Activated CD8-positive, alpha-beta memory T cell treated with anti-CD3 and anti-CD28 coated beads for 48 hours (primary cell): ENCODE data around the gene ATP8A2.

Source experiments
- DNase-seq, 3 experiments: peaks; one replicate each; pipeline ENCODE4 v3.0.0-alpha.2; 2020; ENCODE audit warnings: low read depth in 2 of 3, low spot score in 2 of 3

ATP8A2 gene

DNA sequence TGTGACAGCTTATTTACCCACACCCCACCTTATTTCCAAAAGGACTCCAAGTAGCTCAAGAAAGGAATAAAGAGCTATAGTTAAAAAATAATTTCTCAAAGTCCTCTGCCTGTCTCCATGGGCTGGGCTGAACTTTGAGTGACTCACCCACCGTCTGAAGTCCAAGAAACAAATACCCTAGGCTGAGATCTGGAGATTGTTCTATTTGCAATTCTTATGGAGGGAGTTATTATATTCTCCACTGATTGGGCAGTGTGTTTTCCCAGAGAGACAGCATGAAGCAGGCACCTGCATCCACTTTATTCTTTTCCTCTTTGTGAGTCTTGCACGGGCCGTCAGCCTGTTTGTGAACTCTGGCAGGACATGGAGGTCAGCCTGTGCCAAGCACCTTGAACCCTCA lies 616.9 kb downstream of the ATP8A2 start:
- no peak for DNase-seq

DNA sequence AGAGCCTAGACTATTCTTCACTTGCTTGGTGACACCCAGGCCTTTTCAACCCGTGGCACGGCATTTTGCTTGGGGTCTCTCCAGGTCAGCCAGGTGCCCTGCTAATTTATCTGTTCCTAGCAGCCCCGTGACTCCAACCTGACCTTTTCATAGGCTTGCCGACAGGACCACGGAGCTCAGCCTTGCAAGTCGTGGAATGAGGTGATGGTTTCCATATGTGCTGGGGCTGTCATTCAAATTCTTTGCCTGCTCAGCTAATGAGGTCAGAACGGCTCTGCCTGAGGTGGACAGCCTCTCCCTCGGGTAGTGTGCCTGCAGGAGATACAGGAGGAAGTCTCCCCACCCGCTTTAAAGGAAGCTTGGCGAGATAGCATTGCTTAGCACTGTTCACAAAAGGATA lies 619.0 kb downstream of the ATP8A2 start:
- no peak for DNase-seq

DNA sequence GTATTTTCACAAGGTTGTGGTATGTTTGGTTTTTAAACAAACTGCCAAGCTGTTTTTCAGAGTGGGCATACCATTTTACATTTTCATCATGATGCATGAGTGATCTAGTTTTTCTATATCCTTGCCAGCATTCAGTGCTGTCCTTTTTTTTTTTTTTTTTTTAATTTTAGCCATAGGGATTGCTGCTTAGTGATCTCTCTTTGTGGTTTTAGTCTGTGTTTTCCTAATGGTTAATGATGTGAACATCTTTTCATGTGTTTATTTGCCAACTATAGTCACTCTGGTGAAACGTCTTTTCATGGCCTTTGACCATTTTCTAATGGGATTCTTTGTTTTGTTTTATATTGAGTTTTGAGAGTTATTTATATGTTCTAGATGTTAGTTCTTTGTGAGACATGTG lies 620.3 kb downstream of the ATP8A2 start:
- no peak for DNase-seq

DNA sequence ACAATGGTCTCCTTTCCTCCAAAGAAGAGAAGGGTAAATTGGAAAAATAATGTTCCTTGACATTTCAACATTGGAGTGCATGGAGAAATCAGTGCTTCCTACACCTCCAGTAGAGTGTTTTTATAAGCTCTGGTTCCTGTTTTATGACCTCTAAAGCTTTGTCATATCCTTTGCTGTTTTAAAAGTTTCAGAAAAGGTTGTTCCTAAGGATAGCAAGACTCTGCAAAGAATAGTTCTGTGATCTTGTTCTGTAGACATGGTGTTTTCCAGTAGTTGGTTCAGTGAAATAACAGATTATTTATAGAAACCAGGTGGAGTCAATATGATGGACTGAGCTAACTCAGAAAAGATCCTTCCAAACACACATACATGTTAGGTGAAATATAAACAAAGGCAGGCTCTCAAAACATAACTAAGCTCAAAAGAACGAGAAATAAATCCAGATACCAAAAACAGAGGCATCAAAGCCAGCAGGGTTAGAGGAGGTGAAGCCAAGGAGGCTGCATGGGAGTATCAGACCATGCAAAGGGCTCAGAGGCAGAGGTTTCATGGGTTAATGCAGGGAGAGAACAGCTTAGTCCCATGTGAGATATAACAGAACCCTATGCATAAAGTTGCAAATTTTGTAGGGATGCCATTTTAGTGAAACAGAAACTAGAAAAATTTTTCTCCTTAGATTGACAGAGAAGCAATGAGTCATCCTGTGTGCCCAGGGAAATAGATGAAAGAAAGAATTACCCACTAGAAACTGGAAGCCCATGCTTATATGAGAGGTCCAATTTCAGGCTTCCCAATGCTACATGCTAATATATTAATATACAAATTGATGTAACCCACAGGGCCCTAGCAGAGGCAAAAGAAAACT lies 635.7 kb downstream of the ATP8A2 start:
- no peak for DNase-seq

DNA sequence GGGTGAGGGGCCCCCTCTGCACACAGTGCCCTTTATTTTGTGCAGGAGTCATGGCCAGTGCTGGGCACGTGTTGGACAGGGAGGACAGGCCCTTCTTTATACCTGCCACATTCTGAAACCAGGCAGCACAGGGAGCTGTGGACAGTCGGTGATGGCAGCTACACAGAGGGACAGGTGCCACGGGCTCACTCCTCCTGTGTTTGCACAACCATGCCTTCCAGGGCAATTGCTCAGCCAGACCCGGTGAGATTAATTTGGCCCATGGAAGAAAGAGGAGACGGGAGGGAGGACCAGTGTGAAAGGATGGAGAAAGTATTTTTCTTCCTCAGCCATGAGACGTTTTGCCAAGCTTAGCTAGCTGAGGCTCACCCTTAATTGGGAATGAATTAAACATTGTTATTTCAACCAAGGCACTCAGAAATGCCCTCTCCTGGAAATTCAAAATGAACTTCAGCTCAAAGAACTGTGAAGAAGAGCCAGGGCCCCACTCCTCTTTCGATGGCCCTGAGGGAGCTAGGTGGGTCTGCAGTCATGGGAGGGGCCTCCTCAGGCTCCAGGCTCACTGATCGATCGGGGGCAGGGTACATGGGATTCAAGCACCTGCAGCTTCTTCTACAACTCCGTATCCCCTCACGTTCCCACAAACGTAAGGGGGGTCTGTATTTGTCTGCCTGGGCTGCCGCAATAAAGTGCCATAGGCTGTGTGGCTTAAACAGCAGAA lies 638.9 kb downstream of the ATP8A2 start:
- DNase-seq, result no peak

DNA sequence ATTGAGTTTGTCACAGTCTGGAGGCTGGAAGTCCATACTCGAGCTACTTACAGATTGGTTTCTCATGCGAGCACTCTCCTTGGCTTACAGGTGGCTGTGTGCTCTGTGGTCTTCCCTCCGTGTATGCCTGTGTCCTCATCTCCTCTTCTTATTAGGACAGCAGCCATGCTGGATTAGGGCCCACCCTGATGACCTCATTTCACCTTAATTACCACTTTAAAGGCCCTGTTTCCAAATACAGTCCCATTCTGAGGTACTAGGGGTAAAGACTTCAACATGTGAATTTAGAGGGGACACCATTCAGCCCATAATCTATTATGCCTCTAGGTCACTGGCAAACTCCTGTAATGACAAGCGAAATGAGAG lies 639.4 kb downstream of the ATP8A2 start:
- DNase-seq, result no peak

DNA sequence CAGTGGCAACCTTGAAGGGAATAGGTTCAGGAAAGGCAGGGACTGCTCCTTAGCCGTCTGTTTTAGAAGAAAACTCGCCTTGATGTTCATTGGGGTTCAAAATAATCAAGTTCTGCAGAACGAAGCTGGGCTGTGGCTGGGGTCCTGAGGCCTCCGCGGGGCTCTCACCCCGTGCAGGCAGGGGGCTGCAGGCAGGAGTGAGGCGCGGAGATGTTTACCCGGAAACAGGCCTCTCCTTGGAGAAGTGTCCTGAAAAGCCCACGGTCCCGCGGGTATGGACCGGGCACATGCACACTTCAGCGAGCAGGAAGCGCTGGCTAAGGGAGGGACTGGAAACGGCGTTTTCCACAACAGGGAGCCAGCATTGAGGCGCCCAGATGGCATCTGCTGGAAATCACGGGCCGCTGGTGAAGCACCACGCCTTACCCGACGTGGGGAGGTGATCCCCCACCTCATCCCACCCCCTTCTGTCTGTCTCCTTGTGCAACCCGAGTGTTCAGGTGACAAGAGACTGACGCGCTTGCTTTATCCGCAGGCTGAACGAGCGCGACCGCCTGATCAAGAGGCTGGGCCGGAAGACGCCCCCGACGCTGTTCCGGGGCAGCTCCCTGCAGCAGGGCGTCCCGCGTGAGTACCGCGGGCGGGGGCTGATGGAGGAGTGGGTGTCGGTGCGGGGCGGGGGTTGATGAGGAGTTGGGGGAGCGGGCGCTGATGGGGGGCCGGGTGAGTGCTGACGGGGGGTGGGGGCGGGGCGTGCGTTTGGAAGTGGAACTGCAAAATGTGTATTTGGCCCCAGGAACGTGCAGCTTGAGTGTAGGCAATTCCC lies 640.4 kb downstream of the ATP8A2 start:
- peak in 2 of 3 experiments; percentile 17 to 30 for DNase-seq

DNA sequence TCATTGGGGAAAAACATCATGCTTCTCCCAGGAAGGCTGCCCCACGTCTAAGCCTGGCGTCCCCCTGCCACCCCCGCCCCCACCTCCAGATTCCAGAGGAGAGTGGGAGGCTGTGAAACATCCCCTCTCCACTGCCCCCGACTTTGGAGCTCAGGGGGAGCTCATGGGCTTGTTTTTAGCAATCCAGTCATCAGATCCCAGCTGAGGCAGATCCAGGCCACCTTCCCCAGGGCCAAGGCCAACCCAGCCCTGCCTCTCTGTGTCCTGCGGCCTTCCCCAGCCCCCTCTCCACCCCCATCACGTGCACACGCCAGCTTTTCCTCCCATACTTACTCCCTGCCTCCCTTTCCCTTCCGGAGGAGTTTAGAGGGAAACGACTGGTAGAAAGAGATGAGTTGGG lies 641.2 kb downstream of the ATP8A2 start:
- DNase-seq, result no peak

DNA sequence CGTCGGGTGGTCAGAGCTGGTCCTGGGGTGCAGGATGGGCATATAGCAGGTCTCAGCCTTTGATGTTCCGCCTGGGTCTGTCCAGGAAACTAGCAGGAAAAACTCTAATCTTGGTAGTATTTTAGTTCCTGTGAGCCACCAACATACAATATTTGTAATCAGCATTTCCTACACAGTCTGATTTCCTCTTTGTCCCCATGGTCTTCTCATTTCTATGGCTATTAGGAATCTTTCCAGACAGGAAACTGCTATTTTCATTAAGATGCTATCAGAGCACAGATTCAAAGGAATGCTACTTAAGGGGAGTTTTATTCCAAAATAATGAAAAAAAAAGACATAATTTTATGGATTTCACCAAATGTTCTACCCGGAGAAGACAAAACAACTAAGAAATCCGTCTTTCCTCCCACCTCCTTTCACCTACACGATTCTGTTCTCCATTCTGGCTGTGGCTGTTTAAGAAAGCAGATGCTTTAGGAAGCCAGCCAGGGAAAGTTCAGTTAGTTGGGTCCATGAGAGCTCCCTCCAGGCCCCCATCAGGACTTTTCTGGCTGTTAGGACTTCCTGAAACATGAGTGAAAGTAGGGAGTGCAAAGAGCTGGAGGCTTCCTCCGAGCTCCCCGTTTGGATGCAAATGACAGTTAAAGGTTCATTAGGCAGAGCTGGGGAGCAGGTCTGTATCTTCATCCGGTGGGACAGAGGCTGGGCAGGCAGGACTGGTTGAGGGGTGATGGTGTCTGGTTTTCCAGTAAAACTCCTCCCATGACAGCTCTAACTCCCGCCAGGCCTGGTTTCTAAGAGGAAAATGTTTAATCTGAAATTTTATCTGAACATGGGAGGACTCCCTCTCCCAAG lies 643.7 kb downstream of the ATP8A2 start:
- DNase-seq, result no peak

DNA sequence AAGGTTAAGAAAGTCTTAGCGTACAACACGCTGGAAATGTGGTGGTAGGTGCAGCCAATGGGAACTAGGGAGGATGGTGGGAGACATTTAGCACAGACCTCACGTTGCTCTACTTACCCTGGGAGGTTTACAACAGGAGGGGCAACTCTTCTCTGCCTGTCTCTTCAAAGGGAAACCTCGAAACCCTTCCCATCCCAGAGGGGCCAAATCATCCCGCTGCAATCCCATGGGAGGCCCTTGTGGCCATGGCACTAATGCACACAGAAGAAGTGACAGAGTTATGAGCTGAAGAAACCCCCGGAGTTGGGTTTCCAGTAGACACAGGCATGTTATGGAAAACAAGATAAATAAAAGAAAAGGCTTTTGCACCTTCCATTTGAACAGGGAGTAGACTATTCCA lies 644.4 kb downstream of the ATP8A2 start:
- DNase-seq, result no peak

DNA sequence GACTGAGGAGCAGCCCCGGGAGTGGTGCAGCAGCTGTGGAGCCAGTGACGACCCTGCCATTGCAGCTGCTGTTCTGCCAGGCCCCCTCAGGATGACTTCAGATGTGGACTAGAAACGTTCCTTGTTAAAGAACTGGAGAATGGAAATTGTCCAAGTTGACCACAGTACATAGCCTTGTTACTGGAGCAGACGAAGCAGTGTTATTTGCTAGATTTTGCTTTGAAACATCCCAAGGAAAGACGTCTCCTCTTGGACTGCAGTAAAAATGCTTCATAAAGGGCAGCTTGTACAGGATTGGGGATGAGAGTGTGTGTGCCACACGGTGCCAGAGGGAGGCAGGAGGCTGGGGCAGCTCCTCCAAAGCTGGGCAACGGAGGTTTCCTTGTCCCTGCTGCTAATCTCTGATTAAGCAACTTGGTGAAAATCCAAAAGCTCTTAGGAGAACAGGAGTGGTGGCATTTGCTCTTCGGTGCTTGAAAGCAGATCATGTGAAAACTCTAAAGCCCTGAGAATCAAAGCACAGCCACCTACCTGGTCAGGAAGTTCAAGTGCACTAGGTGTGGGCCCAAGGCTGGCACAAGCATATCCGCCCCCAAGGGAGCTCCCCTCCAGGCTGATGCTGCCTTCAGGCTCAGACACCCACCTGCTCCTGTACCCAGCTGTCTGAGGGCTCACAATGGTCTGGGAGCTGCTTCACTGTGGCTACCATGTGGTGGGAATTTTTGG lies 645.6 kb downstream of the ATP8A2 start:
- DNase-seq, result no peak

DNA sequence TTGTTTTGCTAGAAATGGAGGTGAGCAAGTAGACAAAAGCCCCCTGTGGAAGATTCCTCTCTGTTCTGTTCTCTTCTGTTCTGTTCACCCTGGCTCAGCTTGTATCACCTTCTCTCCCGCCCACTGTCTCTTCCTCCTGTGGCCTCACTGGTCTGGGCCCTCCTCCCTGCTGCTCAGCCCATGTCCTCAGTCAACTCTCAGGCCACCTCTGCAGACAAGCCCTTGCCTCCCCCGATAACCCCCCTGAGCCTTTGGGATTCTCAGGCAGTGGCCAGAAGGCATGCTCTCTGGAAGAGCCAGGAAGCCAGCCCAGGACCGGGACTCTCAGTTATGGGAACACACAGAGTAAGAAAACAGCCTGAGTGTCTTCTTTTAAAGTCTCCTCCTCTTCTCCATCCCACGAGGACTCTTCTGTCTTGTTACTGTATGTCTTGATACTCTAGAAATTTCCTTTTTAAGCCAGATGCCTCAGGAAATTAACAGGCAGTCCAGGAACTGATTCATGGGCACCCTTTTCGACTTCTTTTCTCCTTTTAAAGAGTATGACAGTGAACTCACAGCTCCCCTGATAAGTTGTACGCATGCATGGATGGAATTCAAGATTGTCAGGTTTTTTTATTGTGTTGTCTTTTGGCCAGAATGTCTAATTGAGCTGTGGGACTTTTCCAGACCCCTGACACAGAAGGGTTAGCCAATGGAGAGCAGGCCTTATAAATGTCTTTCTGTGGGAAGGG lies 646.3 kb downstream of the ATP8A2 start:
- no peak for DNase-seq

DNA sequence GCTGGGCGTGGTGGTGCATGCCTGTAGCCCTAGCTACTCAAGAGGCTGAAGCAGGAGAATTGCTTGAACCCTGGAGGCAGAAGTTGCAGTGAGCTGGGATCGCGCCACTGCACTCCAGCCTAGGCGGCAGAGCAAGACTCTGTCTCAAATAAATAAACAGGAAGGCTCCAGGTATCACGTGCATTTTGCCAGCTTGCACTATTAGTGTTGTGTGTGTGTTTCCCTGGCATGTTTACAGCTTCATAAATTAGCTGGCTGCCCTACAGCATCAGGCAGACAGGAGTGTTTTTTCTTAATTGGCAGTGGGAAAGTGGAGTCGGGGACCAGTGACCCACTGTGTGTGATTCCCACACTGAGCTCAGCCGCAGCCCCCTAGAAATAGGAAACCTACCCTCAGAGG lies 647.5 kb downstream of the ATP8A2 start:
- DNase-seq, result no peak

DNA sequence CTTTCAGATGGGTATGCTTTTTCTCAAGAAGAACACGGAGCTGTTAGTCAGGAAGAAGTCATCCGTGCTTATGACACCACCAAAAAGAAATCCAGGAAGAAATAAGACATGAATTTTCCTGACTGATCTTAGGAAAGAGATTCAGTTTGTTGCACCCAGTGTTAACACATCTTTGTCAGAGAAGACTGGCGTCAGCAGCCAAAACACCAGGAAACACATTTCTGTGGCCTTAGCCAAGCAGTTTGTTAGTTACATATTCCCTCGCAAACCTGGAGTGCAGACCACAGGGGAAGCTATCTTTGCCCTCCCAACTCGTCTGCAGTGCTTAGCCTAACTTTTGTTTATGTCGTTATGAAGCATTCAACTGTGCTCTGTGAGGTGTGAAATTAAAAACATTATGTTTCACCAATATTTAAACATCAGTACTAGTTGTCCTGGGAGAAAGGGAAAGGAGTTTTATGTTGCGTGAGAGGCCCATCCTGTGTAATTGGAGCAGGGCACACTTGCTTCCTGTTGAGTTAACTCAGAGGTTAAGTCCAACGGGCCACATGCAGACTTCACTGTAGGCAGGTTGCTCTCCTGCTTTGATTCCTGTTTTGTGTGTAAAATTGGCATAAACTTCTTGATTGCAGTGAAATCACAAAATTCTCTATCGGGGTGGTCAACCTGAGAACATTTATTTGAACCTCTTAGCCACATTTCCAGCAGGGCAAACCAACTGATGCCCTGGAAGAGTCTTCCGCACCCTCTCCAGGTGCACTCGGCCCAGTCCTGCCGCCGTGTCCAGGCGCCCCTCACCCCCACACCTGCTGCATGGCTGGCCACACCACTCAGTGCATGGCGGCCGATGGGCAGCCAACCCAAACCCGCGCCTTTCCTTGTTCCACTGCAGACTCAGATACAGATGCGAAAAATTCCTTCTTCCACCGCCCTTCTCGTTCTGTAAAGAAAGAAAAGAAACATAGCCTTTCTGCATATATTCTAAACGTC lies 648.4 kb downstream of the ATP8A2 start:
- DNase-seq, result no peak

DNA sequence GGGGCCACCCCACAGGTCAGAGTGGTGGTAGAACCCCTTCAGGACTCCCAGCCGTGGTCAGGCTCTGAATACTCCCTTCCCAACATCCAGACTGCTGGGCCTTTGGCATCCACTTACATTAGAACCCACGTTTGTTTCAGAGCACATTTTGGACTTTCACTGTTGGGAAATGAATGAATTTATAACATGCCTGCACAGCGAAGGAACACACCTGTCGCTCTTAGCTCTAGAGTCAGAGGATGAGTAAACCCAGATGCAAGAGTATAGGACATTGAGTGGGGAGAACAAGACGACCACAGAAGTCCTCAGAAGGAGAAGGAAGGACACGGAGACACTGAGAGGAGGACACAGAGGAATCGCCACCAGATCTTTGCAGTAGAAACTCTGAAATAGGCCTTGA lies 649.1 kb downstream of the ATP8A2 start:
- DNase-seq, result no peak

DNA sequence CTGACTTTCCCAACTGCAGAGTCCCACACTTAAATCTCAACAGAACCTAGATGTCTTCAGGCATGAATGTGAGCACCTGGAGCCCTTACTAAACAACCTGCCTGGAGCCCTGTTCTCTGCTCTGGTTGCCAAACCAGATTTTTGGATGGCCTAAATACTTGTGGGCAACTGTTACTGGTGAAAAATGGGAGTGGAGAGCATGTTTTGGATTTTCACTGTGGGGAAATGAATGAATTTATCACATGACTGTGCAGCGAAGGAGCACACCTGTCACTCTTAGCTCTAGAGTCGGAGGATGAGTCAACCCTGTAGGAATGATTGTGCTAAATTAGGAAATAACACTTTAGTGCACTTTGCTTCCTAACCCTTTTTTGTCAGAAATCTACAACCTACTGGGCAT lies 649.7 kb downstream of the ATP8A2 start:
- no peak for DNase-seq

DNA sequence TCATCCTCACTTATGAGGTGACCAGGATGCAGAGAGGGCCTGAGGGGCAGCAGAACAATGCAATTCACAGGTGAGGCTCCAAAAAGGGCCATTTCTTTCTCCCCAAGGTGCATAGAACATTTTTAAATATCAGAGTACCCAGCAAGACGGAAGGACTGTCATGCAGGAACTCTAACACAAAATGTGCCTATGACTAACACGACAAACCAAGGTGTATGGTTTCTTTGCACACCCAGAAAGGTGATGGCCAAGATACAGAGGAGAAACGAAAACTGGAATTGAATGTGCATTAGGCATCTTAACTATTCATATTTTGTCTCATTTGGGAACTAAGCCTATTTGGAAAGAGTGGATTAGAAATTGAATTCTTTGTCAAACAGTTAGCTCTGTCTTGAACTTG lies 650.2 kb downstream of the ATP8A2 start:
- DNase-seq, result no peak

DNA sequence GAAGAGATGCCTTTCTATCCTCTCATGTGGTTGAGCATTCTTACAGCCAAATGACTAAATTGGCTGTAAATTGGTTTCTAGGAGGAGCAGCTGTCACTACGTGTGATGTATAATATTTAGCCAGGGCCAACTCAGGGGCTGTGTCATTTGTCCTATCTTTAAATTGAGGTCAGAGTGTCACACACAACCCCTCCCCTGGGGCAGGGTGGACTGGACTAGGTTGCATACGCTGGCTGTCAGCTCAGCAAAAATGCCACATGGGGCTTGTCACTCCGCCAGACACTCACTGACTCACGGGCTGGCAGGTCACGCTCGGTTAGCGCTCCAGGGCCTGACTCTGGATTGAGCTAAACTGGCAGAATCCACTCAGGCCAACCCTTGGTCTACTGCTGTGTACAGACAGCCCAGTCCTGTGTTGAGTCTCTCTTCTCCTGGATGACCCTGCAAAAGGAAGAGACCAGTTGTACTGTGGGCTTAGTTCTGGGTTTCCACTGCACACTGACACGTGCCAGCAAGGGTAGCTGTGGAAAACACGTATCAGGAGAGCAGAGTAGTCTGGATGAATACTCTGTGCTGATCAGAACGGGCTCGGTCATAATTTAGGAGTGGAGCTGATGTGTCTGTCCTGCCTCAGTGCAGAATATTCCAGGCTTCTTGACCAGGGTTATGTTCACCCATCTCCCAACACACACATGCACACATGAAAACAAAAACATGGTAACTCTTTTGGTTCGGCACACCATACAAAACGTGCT lies 650.9 kb downstream of the ATP8A2 start:
- no peak for DNase-seq
